Spinal cord (tissue), 10 donors: ENCODE data around the gene ASTN2. TPM values are rescaled to one million over a fixed set of nuclear protein-coding genes. Genes with fewer than 3 reads are reported as not detected.
"Not testable (repeated sequence)": the region's sequence is repeated elsewhere in the genome, so short reads cannot be mapped to it uniquely, and the experiment has no call there.

Experiments used
- DNase-seq, 6 donors: peaks; one replicate each; pipeline versions ENCODE4 v3.0.0 to v3.0.0-alpha.2; 2013 to 2015; ENCODE audit warnings: low spot score in 6 of 6, low read depth in 4 of 6
- H3K27ac ChIP-seq: one replicate; pipeline ENCODE4 v1.5.1; 2013; ENCODE audit warnings: low read depth, low read length, control low read depth
- H3K27me3 ChIP-seq: one replicate; pipeline ENCODE4 v1.6.1; 2013; ENCODE audit warnings: low read length; ENCODE audit not compliant: control insufficient read depth, insufficient read depth
- H3K36me3 ChIP-seq: one replicate; pipeline ENCODE4 v1.6.1; 2013; ENCODE audit warnings: low read length; ENCODE audit not compliant: control insufficient read depth, insufficient read depth
- H3K4me1 ChIP-seq: one replicate; pipeline ENCODE4 v1.6.1; 2013; ENCODE audit warnings: low read length; ENCODE audit not compliant: control insufficient read depth, insufficient read depth
- H3K4me3 ChIP-seq: one replicate; pipeline ENCODE4 v1.5.1; 2013; ENCODE audit warnings: low read depth, low read length, control low read depth
- H3K9me3 ChIP-seq: one replicate; pipeline ENCODE4 v1.6.1; 2013; ENCODE audit warnings: low read length; ENCODE audit not compliant: control insufficient read depth, insufficient read depth
- WGBS: methylation state at CpG from one replicate; pipeline ENCODE4 v1.1.5; 2013; ENCODE audit warnings: missing lambda C conversion rate; ENCODE audit not compliant: insufficient coverage; 5-methylcytosine and 5-hydroxymethylcytosine counted together
- polyA plus RNA-seq, 2 donors: library from polyadenylated mRNA; unstranded; fragments of 120-200 nt; gene quantifications; one replicate each; pipeline ENCODE4 v1.2.1, GENCODE V29; 2013; ENCODE audit not compliant: insufficient read length in 2 of 2
- total RNA-seq, 2 donors: library from RNA; depleted of rRNA in 1 of 2; stranded (reverse); fragments of 120-200 nt in 1 of 2; fragments of >200 nt in 1 of 2; gene quantifications; one replicate each; pipeline versions ENCODE4 v1.2.3 to v1.2.4, GENCODE V29; 2013 to 2014
- donor health status: healthy.

The ASTN2 gene
- total and polyA plus RNA-seq, 4 donors = 35.8 to 48.8 (median 41.4) TPM

- WGBS = no CpG with 5 or more reads among the region's 2 CpGs
- H3K27me3 ChIP-seq = no peaks in the 10 kb centered on the region
- DNase-seq = no peak
- peaks cover under 1% of the 10 kb centered on the region for H3K36me3 ChIP-seq
- H3K9me3 ChIP-seq = no peaks in the 10 kb centered on the region
- H3K4me3 ChIP-seq = no peak overlapping the region
- no peak overlapping the region for H3K27ac ChIP-seq
- peaks cover 5% of the 10 kb centered on the region for H3K4me1 ChIP-seq
These were observed 722.2 kb downstream of the ASTN2 start for GRCh38 chr9:116692616-116693015.

- WGBS = no CpG with 5 or more reads among the region's 3 CpGs
- Histone ChIP-seq H3K27me3 (no peaks in the 10 kb centered on the region), H3K4me3 (no peak overlapping the region), H3K36me3 (no peaks in the 10 kb centered on the region), H3K4me1 (peaks cover 9% of the 10 kb centered on the region), H3K27ac (no peak overlapping the region), H3K9me3 (no peaks in the 10 kb centered on the region)
- no peak for DNase-seq
These were observed 723.2 kb downstream of the ASTN2 start for GRCh38 chr9:116691607-116692006.

- H3K36me3 ChIP-seq, H3K27me3 ChIP-seq, H3K27ac ChIP-seq, H3K4me3 ChIP-seq, DNase-seq, H3K9me3 ChIP-seq: not testable (repeated sequence)
- peaks cover 12% of the 10 kb centered on the region for H3K4me1 ChIP-seq
These were observed 724.1 kb downstream of the ASTN2 start for GRCh38 chr9:116690805-116691204.

- Histone ChIP-seq H3K27ac (no peak overlapping the region), H3K27me3 (no peaks in the 10 kb centered on the region), H3K9me3 (no peaks in the 10 kb centered on the region), H3K36me3 (no peaks in the 10 kb centered on the region), H3K4me3 (no peak overlapping the region), H3K4me1 (peaks cover 12% of the 10 kb centered on the region)
- DNase-seq = no peak
- 100% methylated on average over 1 of the region's 3 CpGs for WGBS
These were observed 725.3 kb downstream of the ASTN2 start for GRCh38 chr9:116689486-116690032.

- Histone ChIP-seq H3K4me3 (no peak overlapping the region), H3K9me3 (no peaks in the 10 kb centered on the region), H3K36me3 (no peaks in the 10 kb centered on the region), H3K27ac (no peak overlapping the region), H3K4me1 (peaks cover 12% of the 10 kb centered on the region), H3K27me3 (no peaks in the 10 kb centered on the region)
- WGBS = 100% methylated on average over 2 of the region's 3 CpGs
- DNase-seq = no peak
These were observed 725.9 kb downstream of the ASTN2 start for GRCh38 chr9:116688806-116689485.

- H3K4me3 ChIP-seq = peak overlapping the region; percentile 77
- peaks cover 4% of the 10 kb centered on the region for H3K9me3 ChIP-seq
- peak overlapping the region; percentile 10 for H3K27ac ChIP-seq
- H3K36me3 ChIP-seq = no peaks in the 10 kb centered on the region
- 14% methylated on average over 7 of the region's 7 CpGs for WGBS
- peaks cover 12% of the 10 kb centered on the region for H3K4me1 ChIP-seq
- DNase-seq = peak in 3 of 6 donors; percentile 4 to 74 (median 31)
- no peaks in the 10 kb centered on the region for H3K27me3 ChIP-seq
These were observed 727.1 kb downstream of the ASTN2 start for GRCh38 chr9:116687754-116688135.

GRCh38 chr9:116687074-116687753, 727.6 kb downstream of the ASTN2 start, which contains the start of gene TRIM32:
Gene TRIM32 (plus strand): TSS chr9:116687305. CDS start chr9:116697743, 10,438 bp downstream.
- Histone ChIP-seq H3K36me3 (no peaks in the 10 kb centered on the region), H3K4me3 (peak within 1 kb of the TSS; percentile 77), H3K9me3 (peaks cover 4% of the 10 kb centered on the region), H3K27ac (peak within 1 kb of the TSS; percentile 10), H3K27me3 (no peaks in the 10 kb centered on the region), H3K4me1 (peaks cover 12% of the 10 kb centered on the region)
- DNase-seq = peak; percentile 80 to 98 (median 86)
- WGBS = under 1% methylated on average over 46 of the region's 54 CpGs

GRCh38 chr9:116686693-116687073, 728.2 kb downstream of the ASTN2 start:
- peak overlapping the region; percentile 10 for H3K27ac ChIP-seq
- DNase-seq = no peak
- H3K27me3 ChIP-seq = no peaks in the 10 kb centered on the region
- H3K9me3 ChIP-seq = peaks cover 4% of the 10 kb centered on the region
- peaks cover 12% of the 10 kb centered on the region for H3K4me1 ChIP-seq
- H3K36me3 ChIP-seq = no peaks in the 10 kb centered on the region
- WGBS = 28% methylated on average over 7 of the region's 7 CpGs
- peak overlapping the region; percentile 77 for H3K4me3 ChIP-seq

- Histone ChIP-seq H3K4me3 (no peak overlapping the region), H3K4me1 (peaks cover 12% of the 10 kb centered on the region), H3K27ac (no peak overlapping the region), H3K9me3 (peaks cover 4% of the 10 kb centered on the region), H3K36me3 (no peaks in the 10 kb centered on the region), H3K27me3 (no peaks in the 10 kb centered on the region)
- DNase-seq = no peak
These were observed 728.7 kb downstream of the ASTN2 start for GRCh38 chr9:116686135-116686534.

GRCh38 chr9:116685166-116685565, 729.7 kb downstream of the ASTN2 start:
- WGBS = 74% methylated on average over 3 of the region's 4 CpGs
- Histone ChIP-seq H3K9me3 (peaks cover 4% of the 10 kb centered on the region), H3K4me1 (peaks cover 12% of the 10 kb centered on the region), H3K4me3 (no peak overlapping the region), H3K36me3 (no peaks in the 10 kb centered on the region), H3K27me3 (no peaks in the 10 kb centered on the region), H3K27ac (no peak overlapping the region)
- DNase-seq = no peak
